H9 (cell line): ENCODE measurements around the gene MRPL48. TPM values are rescaled to one million over a fixed set of nuclear protein-coding genes. Genes with fewer than 3 reads are reported as not detected.

Source experiments
- DNase-seq: peaks from one replicate; pipeline ENCODE4 v3.0.0-alpha.2; 2017
- H2AFZ ChIP-seq: one replicate; pipeline ENCODE4 v1.6.1; 2013; ENCODE audit warnings: mild to moderate bottlenecking, low read length, control low read depth, moderate library complexity
- H2AK5ac ChIP-seq: 2 replicates; pipeline ENCODE4 v1.6.1; 2013; ENCODE audit warnings: low read length, control low read depth, mixed read lengths; ENCODE audit not compliant: insufficient read length
- H2BK120ac ChIP-seq: one replicate; pipeline ENCODE4 v1.6.1; 2013; ENCODE audit warnings: low read depth, mild to moderate bottlenecking, low read length, control low read depth, inconsistent platforms; ENCODE audit not compliant: poor library complexity, severe bottlenecking
- H2BK12ac ChIP-seq: 2 replicates; pipeline ENCODE4 v1.6.1; 2013; ENCODE audit warnings: low read length, control low read depth, mixed read lengths, low read depth; ENCODE audit not compliant: insufficient read length
- H2BK15ac ChIP-seq: 2 replicates; pipeline ENCODE4 v1.6.1; 2013; ENCODE audit warnings: low read depth, low read length, control low read depth
- H2BK20ac ChIP-seq: one replicate; pipeline ENCODE4 v1.6.1; 2013; ENCODE audit warnings: low read depth, mild to moderate bottlenecking, low read length, control low read depth, inconsistent platforms; ENCODE audit not compliant: poor library complexity, severe bottlenecking
- H2BK5ac ChIP-seq: 2 replicates; pipeline ENCODE4 v1.6.1; 2013; ENCODE audit warnings: low read length, control low read depth, mixed read lengths; ENCODE audit not compliant: insufficient read length
- H3K14ac ChIP-seq: 2 replicates; pipeline ENCODE4 v1.6.1; 2013; ENCODE audit warnings: low read length, control low read depth; ENCODE audit not compliant: insufficient read depth
- H3K18ac ChIP-seq: 2 replicates; pipeline ENCODE4 v1.6.1; 2013; ENCODE audit warnings: low read depth, mild to moderate bottlenecking, mixed read lengths, low read length, control low read depth; ENCODE audit not compliant: insufficient read length
- H3K23ac ChIP-seq: 2 replicates; pipeline ENCODE4 v1.6.1; 2013; ENCODE audit warnings: low read length, control low read depth, mixed read lengths, low read depth; ENCODE audit not compliant: insufficient read length
- H3K23me2 ChIP-seq: 2 replicates; pipeline ENCODE4 v1.6.1; 2013; ENCODE audit warnings: low read depth, mild to moderate bottlenecking, mixed read lengths, low read length, control low read depth; ENCODE audit not compliant: insufficient read length, poor library complexity, severe bottlenecking
- H3K27ac ChIP-seq: 2 replicates; pipeline ENCODE4 v1.5.1; 2013; ENCODE audit warnings: low read length, control low read depth, mixed read lengths, low read depth; ENCODE audit not compliant: insufficient read length
- H3K27me3 ChIP-seq: 2 replicates; pipeline ENCODE4 v1.6.1; 2013; ENCODE audit warnings: low read length, control low read depth, inconsistent platforms; ENCODE audit not compliant: insufficient read depth
- H3K4ac ChIP-seq: 2 replicates; pipeline ENCODE4 v1.6.1; 2013; ENCODE audit warnings: low read depth, mild to moderate bottlenecking, control low read depth, inconsistent platforms, low read length, moderate library complexity
- H3K4me1 ChIP-seq: 2 replicates; pipeline ENCODE4 v1.6.1; 2013; ENCODE audit warnings: low read length, control low read depth, inconsistent platforms; ENCODE audit not compliant: insufficient read depth
- H3K4me2 ChIP-seq: 2 replicates; pipeline ENCODE4 v1.6.1; 2013; ENCODE audit warnings: low read length, control low read depth, mixed read lengths; ENCODE audit not compliant: insufficient read length, insufficient read depth
- H3K56ac ChIP-seq: 2 replicates; pipeline ENCODE4 v1.6.1; 2013; ENCODE audit warnings: low read depth, mild to moderate bottlenecking, mixed read lengths, low read length, control low read depth; ENCODE audit not compliant: insufficient read length
- H3K79me1 ChIP-seq: 2 replicates; pipeline ENCODE4 v1.6.1; 2013; ENCODE audit warnings: low read depth, mild to moderate bottlenecking, moderate library complexity, low read length, control low read depth, inconsistent platforms; ENCODE audit not compliant: insufficient read depth, poor library complexity, severe bottlenecking
- H3K79me2 ChIP-seq: 2 replicates; pipeline ENCODE4 v1.6.1; 2013; ENCODE audit warnings: low read length, control low read depth, inconsistent platforms; ENCODE audit not compliant: insufficient read depth
- H3K9ac ChIP-seq: 2 replicates; pipeline ENCODE4 v1.6.1; 2013; ENCODE audit warnings: low read length, control low read depth, mixed read lengths; ENCODE audit not compliant: insufficient read length; ENCODE audit errors: extremely low read depth
- H3K9me3 ChIP-seq: one replicate; pipeline ENCODE4 v1.6.1; 2013; ENCODE audit warnings: low read depth, low read length, inconsistent platforms; ENCODE audit not compliant: control insufficient read depth
- H3T11ph ChIP-seq: one replicate; pipeline ENCODE4 v1.6.1; 2013; ENCODE audit warnings: mild to moderate bottlenecking, low read length, control low read depth, inconsistent platforms
- H4K20me1 ChIP-seq: one replicate; pipeline ENCODE4 v1.6.1; 2013; ENCODE audit not compliant: control insufficient read depth, insufficient read length, insufficient read depth
- H4K5ac ChIP-seq: 2 replicates; pipeline ENCODE4 v1.6.1; 2013; ENCODE audit warnings: low read depth, mild to moderate bottlenecking, mixed read lengths, low read length, control low read depth; ENCODE audit not compliant: insufficient read length
- H4K8ac ChIP-seq: replicated peaks from 2 replicates; pipeline ENCODE4 v1.6.1; 2013; ENCODE audit warnings: low read length, control low read depth, mixed read lengths, low read depth; ENCODE audit not compliant: insufficient read length
- H4K91ac ChIP-seq: 2 replicates; pipeline ENCODE4 v1.6.1; 2013; ENCODE audit warnings: low read depth, mild to moderate bottlenecking, moderate library complexity, mixed read lengths, low read length, control low read depth; ENCODE audit not compliant: insufficient read length
- H3K27ac Mint-ChIP-seq, 3 experiments: 2 replicates in 2 of 3; 3 replicates in 1 of 3; pipeline ENCODE4 v1.8.0; 2020 to 2021; ENCODE audit warnings: mixed read lengths in 3 of 3, mild to moderate bottlenecking in 1 of 3, moderate library complexity in 1 of 3
- H3K27me3 Mint-ChIP-seq: 2 replicates; pipeline ENCODE4 v1.8.0; 2021; ENCODE audit warnings: low read depth, mild to moderate bottlenecking, moderate library complexity, mixed read lengths
- H3K36me3 Mint-ChIP-seq, 3 experiments: 2 replicates in 2 of 3; 3 replicates in 1 of 3; pipeline ENCODE4 v1.8.0; 2020 to 2021; ENCODE audit warnings: low read depth in 3 of 3, mixed read lengths in 3 of 3; ENCODE audit not compliant: insufficient read depth in 1 of 3
- H3K4me1 Mint-ChIP-seq, 2 experiments: 2 replicates each; pipeline ENCODE4 v1.8.0; 2020; ENCODE audit warnings: mixed read lengths in 2 of 2
- H3K4me3 Mint-ChIP-seq, 2 experiments: 2 replicates in 1 of 2; 3 replicates in 1 of 2; pipeline ENCODE4 v1.8.0; 2020 to 2021; ENCODE audit warnings: mild to moderate bottlenecking in 2 of 2, mixed read lengths in 2 of 2, moderate library complexity in 1 of 2
- H3K9me3 Mint-ChIP-seq, 2 experiments: 2 replicates in 1 of 2; 3 replicates in 1 of 2; pipeline ENCODE4 v1.8.0; 2020; ENCODE audit warnings: mild to moderate bottlenecking in 2 of 2, mixed read lengths in 2 of 2, moderate library complexity in 1 of 2
- CTCF ChIP-seq: fragments of 200-600 bp; sonication (generic); conservative IDR thresholded peaks from 3 replicates; pipeline ENCODE4 v1.8.0; 2021; ENCODE audit warnings: antibody characterized with exemption, mild to moderate bottlenecking
- total RNA-seq: library from RNA; stranded (reverse); gene quantifications from 2 replicates; pipeline ENCODE4 v1.2.1, GENCODE V29; 2021

MRPL48 gene
- total RNA-seq, 1 experiment from 2014 or later, result 36.4 TPM

DNA sequence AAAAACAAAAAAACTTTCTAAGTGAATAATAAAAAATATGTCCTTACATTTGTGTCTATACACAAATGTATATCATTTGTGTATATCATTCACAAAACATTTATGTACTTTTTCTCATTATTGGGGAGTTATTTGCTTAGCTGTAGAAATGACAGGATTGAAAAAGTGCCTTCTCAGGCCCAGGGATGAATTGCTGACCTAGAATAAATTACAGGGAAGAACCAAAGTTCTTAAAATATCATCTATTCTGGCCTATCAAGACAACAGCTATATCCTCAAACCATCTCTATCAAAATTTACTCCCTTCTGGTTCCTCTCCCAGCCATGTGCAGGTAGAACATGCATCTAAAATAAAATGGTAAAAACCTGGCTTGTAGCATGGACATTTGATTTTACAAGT is 24.9 kb upstream of the MRPL48 start:
- Histone ChIP-seq H2BK20ac (no peak overlapping the region), H3K18ac (no peak overlapping the region), H3K79me2 (peaks cover 12% of the 10 kb centered on the region; the same call in 1 of the 2 replicates), H3K4me2 (no peak overlapping the region), H4K5ac (no peak overlapping the region), H4K20me1 (no peaks in the 10 kb centered on the region), H3K14ac (no peak overlapping the region), H2BK5ac (no peak overlapping the region), H3T11ph (no peak overlapping the region), H3K4me1 (no peaks in the 10 kb centered on the region), H3K4ac (no peak overlapping the region), H4K8ac (no peak overlapping the region), H3K9me3 (no peaks in the 10 kb centered on the region), H3K27me3 (no peaks in the 10 kb centered on the region), H3K27ac (no peak overlapping the region), H2BK12ac (no peak overlapping the region), H3K56ac (no peak overlapping the region), H4K91ac (no peak overlapping the region), H3K9ac (no peak overlapping the region), H3K23me2 (peaks cover 4% of the 10 kb centered on the region), H3K79me1 (peaks cover 4% of the 10 kb centered on the region), H2BK120ac (no peak overlapping the region), H2AK5ac (no peak overlapping the region), H3K23ac (no peak overlapping the region), H2AFZ (no peak overlapping the region), H2BK15ac (no peak overlapping the region)
- no peak overlapping the region; a peak in 1 of 7 replicates for H3K27ac Mint-ChIP-seq
- peaks cover 23 to 28% of the 10 kb centered on the region in 2 experiments for H3K4me1 Mint-ChIP-seq
- H3K27me3 Mint-ChIP-seq, result peaks cover 4% of the 10 kb centered on the region; the same call in 1 of the 2 replicates
- no peak for DNase-seq
- no peak overlapping the region; a peak in 1 of 5 replicates for H3K4me3 Mint-ChIP-seq
- no peaks in the 10 kb centered on the region; a peak in 1 of 5 replicates for H3K9me3 Mint-ChIP-seq
- H3K36me3 Mint-ChIP-seq, result peaks cover 0 to 4% (median under 1%) of the 10 kb centered on the region in 3 experiments; a peak in 2 of 7 replicates
- TF ChIP-seq CTCF, result no peak
